H9 (cell line): Measurements from ENCODE around the gene LGALS8. TPM values are rescaled to one million over a fixed set of nuclear protein-coding genes. Genes with fewer than 3 reads are reported as not detected.

Experiments
- DNase-seq: peaks from one replicate; pipeline ENCODE4 v3.0.0-alpha.2; 2017
- H2AFZ ChIP-seq: one replicate; pipeline ENCODE4 v1.6.1; 2013; ENCODE audit warnings: mild to moderate bottlenecking, low read length, control low read depth, moderate library complexity
- H2AK5ac ChIP-seq: 2 replicates; pipeline ENCODE4 v1.6.1; 2013; ENCODE audit warnings: low read length, control low read depth, mixed read lengths; ENCODE audit not compliant: insufficient read length
- H2BK120ac ChIP-seq: one replicate; pipeline ENCODE4 v1.6.1; 2013; ENCODE audit warnings: low read depth, mild to moderate bottlenecking, low read length, control low read depth, inconsistent platforms; ENCODE audit not compliant: poor library complexity, severe bottlenecking
- H2BK12ac ChIP-seq: 2 replicates; pipeline ENCODE4 v1.6.1; 2013; ENCODE audit warnings: low read length, control low read depth, mixed read lengths, low read depth; ENCODE audit not compliant: insufficient read length
- H2BK15ac ChIP-seq: 2 replicates; pipeline ENCODE4 v1.6.1; 2013; ENCODE audit warnings: low read depth, low read length, control low read depth
- H2BK20ac ChIP-seq: one replicate; pipeline ENCODE4 v1.6.1; 2013; ENCODE audit warnings: low read depth, mild to moderate bottlenecking, low read length, control low read depth, inconsistent platforms; ENCODE audit not compliant: poor library complexity, severe bottlenecking
- H2BK5ac ChIP-seq: 2 replicates; pipeline ENCODE4 v1.6.1; 2013; ENCODE audit warnings: low read length, control low read depth, mixed read lengths; ENCODE audit not compliant: insufficient read length
- H3K14ac ChIP-seq: 2 replicates; pipeline ENCODE4 v1.6.1; 2013; ENCODE audit warnings: low read length, control low read depth; ENCODE audit not compliant: insufficient read depth
- H3K18ac ChIP-seq: 2 replicates; pipeline ENCODE4 v1.6.1; 2013; ENCODE audit warnings: low read depth, mild to moderate bottlenecking, mixed read lengths, low read length, control low read depth; ENCODE audit not compliant: insufficient read length
- H3K23ac ChIP-seq: 2 replicates; pipeline ENCODE4 v1.6.1; 2013; ENCODE audit warnings: low read length, control low read depth, mixed read lengths, low read depth; ENCODE audit not compliant: insufficient read length
- H3K23me2 ChIP-seq: 2 replicates; pipeline ENCODE4 v1.6.1; 2013; ENCODE audit warnings: low read depth, mild to moderate bottlenecking, mixed read lengths, low read length, control low read depth; ENCODE audit not compliant: insufficient read length, poor library complexity, severe bottlenecking
- H3K27ac ChIP-seq: 2 replicates; pipeline ENCODE4 v1.5.1; 2013; ENCODE audit warnings: low read length, control low read depth, mixed read lengths, low read depth; ENCODE audit not compliant: insufficient read length
- H3K27me3 ChIP-seq: 2 replicates; pipeline ENCODE4 v1.6.1; 2013; ENCODE audit warnings: low read length, control low read depth, inconsistent platforms; ENCODE audit not compliant: insufficient read depth
- H3K4ac ChIP-seq: 2 replicates; pipeline ENCODE4 v1.6.1; 2013; ENCODE audit warnings: low read depth, mild to moderate bottlenecking, control low read depth, inconsistent platforms, low read length, moderate library complexity
- H3K4me1 ChIP-seq: 2 replicates; pipeline ENCODE4 v1.6.1; 2013; ENCODE audit warnings: low read length, control low read depth, inconsistent platforms; ENCODE audit not compliant: insufficient read depth
- H3K4me2 ChIP-seq: 2 replicates; pipeline ENCODE4 v1.6.1; 2013; ENCODE audit warnings: low read length, control low read depth, mixed read lengths; ENCODE audit not compliant: insufficient read length, insufficient read depth
- H3K56ac ChIP-seq: 2 replicates; pipeline ENCODE4 v1.6.1; 2013; ENCODE audit warnings: low read depth, mild to moderate bottlenecking, mixed read lengths, low read length, control low read depth; ENCODE audit not compliant: insufficient read length
- H3K79me1 ChIP-seq: 2 replicates; pipeline ENCODE4 v1.6.1; 2013; ENCODE audit warnings: low read depth, mild to moderate bottlenecking, moderate library complexity, low read length, control low read depth, inconsistent platforms; ENCODE audit not compliant: insufficient read depth, poor library complexity, severe bottlenecking
- H3K79me2 ChIP-seq: 2 replicates; pipeline ENCODE4 v1.6.1; 2013; ENCODE audit warnings: low read length, control low read depth, inconsistent platforms; ENCODE audit not compliant: insufficient read depth
- H3K9ac ChIP-seq: 2 replicates; pipeline ENCODE4 v1.6.1; 2013; ENCODE audit warnings: low read length, control low read depth, mixed read lengths; ENCODE audit not compliant: insufficient read length; ENCODE audit errors: extremely low read depth
- H3K9me3 ChIP-seq: one replicate; pipeline ENCODE4 v1.6.1; 2013; ENCODE audit warnings: low read depth, low read length, inconsistent platforms; ENCODE audit not compliant: control insufficient read depth
- H3T11ph ChIP-seq: one replicate; pipeline ENCODE4 v1.6.1; 2013; ENCODE audit warnings: mild to moderate bottlenecking, low read length, control low read depth, inconsistent platforms
- H4K20me1 ChIP-seq: one replicate; pipeline ENCODE4 v1.6.1; 2013; ENCODE audit not compliant: control insufficient read depth, insufficient read length, insufficient read depth
- H4K5ac ChIP-seq: 2 replicates; pipeline ENCODE4 v1.6.1; 2013; ENCODE audit warnings: low read depth, mild to moderate bottlenecking, mixed read lengths, low read length, control low read depth; ENCODE audit not compliant: insufficient read length
- H4K8ac ChIP-seq: replicated peaks from 2 replicates; pipeline ENCODE4 v1.6.1; 2013; ENCODE audit warnings: low read length, control low read depth, mixed read lengths, low read depth; ENCODE audit not compliant: insufficient read length
- H4K91ac ChIP-seq: 2 replicates; pipeline ENCODE4 v1.6.1; 2013; ENCODE audit warnings: low read depth, mild to moderate bottlenecking, moderate library complexity, mixed read lengths, low read length, control low read depth; ENCODE audit not compliant: insufficient read length
- H3K27ac Mint-ChIP-seq, 3 experiments: 2 replicates in 2 of 3; 3 replicates in 1 of 3; pipeline ENCODE4 v1.8.0; 2020 to 2021; ENCODE audit warnings: mixed read lengths in 3 of 3, mild to moderate bottlenecking in 1 of 3, moderate library complexity in 1 of 3
- H3K27me3 Mint-ChIP-seq: 2 replicates; pipeline ENCODE4 v1.8.0; 2021; ENCODE audit warnings: low read depth, mild to moderate bottlenecking, moderate library complexity, mixed read lengths
- H3K36me3 Mint-ChIP-seq, 3 experiments: 2 replicates in 2 of 3; 3 replicates in 1 of 3; pipeline ENCODE4 v1.8.0; 2020 to 2021; ENCODE audit warnings: low read depth in 3 of 3, mixed read lengths in 3 of 3; ENCODE audit not compliant: insufficient read depth in 1 of 3
- H3K4me1 Mint-ChIP-seq, 2 experiments: 2 replicates each; pipeline ENCODE4 v1.8.0; 2020; ENCODE audit warnings: mixed read lengths in 2 of 2
- H3K4me3 Mint-ChIP-seq, 2 experiments: 2 replicates in 1 of 2; 3 replicates in 1 of 2; pipeline ENCODE4 v1.8.0; 2020 to 2021; ENCODE audit warnings: mild to moderate bottlenecking in 2 of 2, mixed read lengths in 2 of 2, moderate library complexity in 1 of 2
- H3K9me3 Mint-ChIP-seq, 2 experiments: 2 replicates in 1 of 2; 3 replicates in 1 of 2; pipeline ENCODE4 v1.8.0; 2020; ENCODE audit warnings: mild to moderate bottlenecking in 2 of 2, mixed read lengths in 2 of 2, moderate library complexity in 1 of 2
- CTCF ChIP-seq: fragments of 200-600 bp; sonication (generic); conservative IDR thresholded peaks from 3 replicates; pipeline ENCODE4 v1.8.0; 2021; ENCODE audit warnings: antibody characterized with exemption, mild to moderate bottlenecking
- WGBS: extraction: QIAGEN DNeasy Blood & Tissue Kit; methylation state at CpG from one replicate; pipeline ENCODE4 v1.1.7; 2013; ENCODE audit warnings: missing lambda C conversion rate, low lambda C conversion rate, mixed read lengths; ENCODE audit not compliant: insufficient read length; ENCODE audit errors: extremely low coverage; 5-methylcytosine and 5-hydroxymethylcytosine counted together
- total RNA-seq: library from RNA; stranded (reverse); gene quantifications from 2 replicates; pipeline ENCODE4 v1.2.1, GENCODE V29; 2021

Gene LGALS8
- total RNA-seq, 1 experiment from 2014 or later = 14.2 TPM

- no CpG with 5 or more reads among the region's 2 CpGs for WGBS
These were observed 66.9 kb downstream of the LGALS8 start for GRCh38 chr1:236590553-236591150.

More at GRCh38 chr1:236590553-236591150, 66.9 kb downstream of the LGALS8 start:
- no peaks in the 10 kb centered on the region for H3K27me3 Mint-ChIP-seq
- H2AFZ ChIP-seq = no peak overlapping the region
- no peak overlapping the region for H3T11ph ChIP-seq
- H3K4me1 ChIP-seq = no peaks in the 10 kb centered on the region
- no peaks in the 10 kb centered on the region for H4K20me1 ChIP-seq
- H3K79me2 ChIP-seq = no peaks in the 10 kb centered on the region
- H2BK20ac ChIP-seq = no peak overlapping the region
- TF ChIP-seq CTCF = no peak
- no peak overlapping the region for H3K4me2 ChIP-seq
- no peak overlapping the region for H3K18ac ChIP-seq
- no peak overlapping the region for H3K23ac ChIP-seq
- H3K4me1 Mint-ChIP-seq = no peaks in the 10 kb centered on the region
- H4K5ac ChIP-seq = no peak overlapping the region
- H3K4ac ChIP-seq = no peak overlapping the region
- H2BK12ac ChIP-seq = no peak overlapping the region
- H3K23me2 ChIP-seq = no peaks in the 10 kb centered on the region
- no peak overlapping the region for H3K27ac Mint-ChIP-seq
- H3K56ac ChIP-seq = no peak overlapping the region
- H3K36me3 Mint-ChIP-seq = peaks cover 27 to 86% (median 64%) of the 10 kb centered on the region in 3 experiments; a peak in 6 of 7 replicates
- H3K9ac ChIP-seq = no peak overlapping the region
- H2BK120ac ChIP-seq = no peak overlapping the region
- no peak overlapping the region for H2AK5ac ChIP-seq
- H2BK5ac ChIP-seq = no peak overlapping the region
- H4K91ac ChIP-seq = no peak overlapping the region
- DNase-seq = no peak
- H3K27me3 ChIP-seq = no peaks in the 10 kb centered on the region
- H2BK15ac ChIP-seq = no peak overlapping the region
- H3K27ac ChIP-seq = no peak overlapping the region
- H3K4me3 Mint-ChIP-seq = no peak overlapping the region
- H3K14ac ChIP-seq = no peak overlapping the region
- no peaks in the 10 kb centered on the region for H3K9me3 ChIP-seq
- no peak overlapping the region for H4K8ac ChIP-seq
- no peaks in the 10 kb centered on the region for H3K9me3 Mint-ChIP-seq
- no peaks in the 10 kb centered on the region for H3K79me1 ChIP-seq
